CD1c-positive myeloid dendritic cell (primary cell): ENCODE results near the gene PPP1R3D.
A peak's percentile ranks its signal among the peaks of the same experiment; 100 is the strongest.

ENCODE experiments used
- DNase-seq: peaks from one replicate; pipeline ENCODE4 v3.0.0-alpha.2; 2016; ENCODE audit errors: extremely low spot score

The PPP1R3D gene

DNA sequence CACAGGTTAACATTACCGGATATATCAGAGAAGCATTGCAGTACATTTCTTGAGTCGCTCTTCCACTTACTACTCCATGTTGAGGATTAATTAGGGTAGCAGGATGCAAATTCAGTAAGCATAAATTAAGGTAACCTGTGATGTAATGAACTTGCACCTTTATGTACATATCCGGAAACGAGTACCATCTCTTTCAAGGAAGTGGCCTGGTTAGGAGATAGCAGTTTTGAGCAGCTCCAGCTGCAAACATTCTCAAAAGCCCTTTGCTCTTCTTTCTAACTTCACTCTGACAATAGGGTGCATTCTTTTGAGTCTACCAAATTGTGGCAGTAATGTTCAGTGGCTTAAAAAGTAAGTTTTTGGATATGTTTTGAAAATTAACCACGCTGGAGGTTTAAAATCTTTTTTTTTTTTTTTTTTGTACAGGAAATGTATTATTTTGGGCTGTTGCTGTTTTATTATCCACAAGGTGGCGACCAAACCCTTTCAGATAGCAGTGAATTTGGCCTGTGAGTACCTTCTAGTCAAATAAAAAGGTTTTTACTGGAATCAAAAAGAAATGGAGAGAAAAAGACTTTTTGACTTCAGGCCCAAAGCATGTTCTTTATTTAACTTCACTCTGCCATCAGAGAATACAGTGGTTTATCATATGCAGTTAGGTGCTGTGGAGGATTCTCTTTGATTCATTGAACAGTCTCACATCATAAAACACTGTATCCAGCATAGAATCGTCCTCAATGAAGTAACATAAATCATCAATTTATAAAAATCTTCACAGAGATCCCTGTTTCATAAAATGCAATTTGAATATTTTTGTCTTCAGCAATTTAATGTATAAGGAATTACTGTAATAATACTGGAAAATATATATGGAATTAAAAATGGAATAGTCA lies 9.0 kb upstream of the PPP1R3D start:
- peak; percentile 62 for DNase-seq

DNA sequence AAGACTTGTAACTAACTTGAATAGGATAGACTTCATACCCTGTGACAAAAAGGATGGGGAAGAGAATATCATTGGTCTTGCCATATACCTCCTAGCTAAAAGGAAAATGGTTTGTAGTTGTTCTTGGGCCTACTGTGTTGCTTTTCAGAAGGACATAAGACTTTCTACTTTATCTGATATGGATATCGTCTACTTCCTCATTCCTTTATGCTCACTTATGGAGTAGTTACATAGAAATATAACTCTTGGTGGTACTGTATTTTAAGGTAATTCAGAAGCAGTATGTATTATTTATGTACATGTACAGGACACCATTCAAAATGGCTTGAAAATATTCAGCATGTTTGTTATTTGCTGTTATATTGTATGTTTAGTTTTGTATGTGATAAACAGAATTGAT lies 8.1 kb upstream of the PPP1R3D start:
- DNase-seq, result peak; percentile 12

DNA sequence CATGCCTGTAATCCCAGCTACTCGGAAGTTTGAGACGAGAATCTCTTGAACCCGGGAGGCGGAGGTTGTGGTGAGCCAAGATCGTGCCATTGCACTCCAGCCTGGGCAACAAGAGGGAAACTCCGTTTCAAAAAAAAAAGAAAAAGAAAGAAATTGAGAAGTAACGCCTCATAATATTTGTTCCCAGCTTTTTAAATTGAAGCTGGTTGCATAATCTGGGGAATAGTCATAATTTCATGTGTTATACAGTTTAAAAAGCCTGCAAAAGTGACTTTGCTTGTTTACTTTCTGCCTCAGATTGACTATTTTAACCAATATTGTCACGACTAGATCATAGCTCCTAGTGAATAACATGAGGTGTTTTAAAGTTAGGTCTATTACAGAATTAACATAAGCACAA lies 7.3 kb upstream of the PPP1R3D start:
- no peak for DNase-seq

DNA sequence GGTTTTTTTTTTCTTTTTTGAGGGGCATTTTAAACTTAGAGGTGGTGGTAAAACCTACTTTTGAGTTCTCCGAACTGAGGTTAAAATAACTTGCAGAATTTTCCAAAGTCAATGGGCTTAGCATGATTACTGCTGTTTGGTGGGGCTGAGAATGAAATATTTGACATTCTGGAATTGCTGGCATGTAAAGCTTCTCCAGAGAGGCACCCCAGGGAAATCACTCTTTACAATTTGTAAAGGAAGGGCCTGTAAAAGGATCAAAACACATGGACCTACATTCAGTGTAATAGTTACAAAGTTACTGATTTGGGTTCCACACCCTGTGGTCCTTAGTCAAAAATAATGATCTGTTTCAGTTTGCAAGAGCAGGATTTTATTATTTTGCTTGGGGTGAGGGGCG lies 5.6 kb upstream of the PPP1R3D start:
- no peak for DNase-seq

DNA sequence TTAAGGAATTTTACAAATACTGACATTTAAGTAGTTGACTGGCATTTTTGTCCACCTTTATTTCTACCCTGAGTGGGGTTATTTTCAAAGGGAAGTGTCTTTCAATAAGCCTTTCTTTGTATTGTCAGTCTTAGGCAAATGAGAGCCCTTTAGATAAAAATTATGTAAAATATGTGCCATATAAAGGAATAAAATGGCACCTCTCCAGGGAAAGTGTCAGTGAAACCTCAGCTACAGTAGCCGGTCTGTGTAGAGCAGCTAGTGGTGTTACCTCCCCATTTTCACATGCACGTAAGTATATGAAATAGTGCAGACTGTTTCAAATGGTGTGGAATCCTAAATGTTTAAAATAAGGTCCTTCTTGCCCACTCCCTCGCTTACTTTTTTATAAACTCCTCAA lies 5.1 kb upstream of the PPP1R3D start:
- DNase-seq, result no peak

DNA sequence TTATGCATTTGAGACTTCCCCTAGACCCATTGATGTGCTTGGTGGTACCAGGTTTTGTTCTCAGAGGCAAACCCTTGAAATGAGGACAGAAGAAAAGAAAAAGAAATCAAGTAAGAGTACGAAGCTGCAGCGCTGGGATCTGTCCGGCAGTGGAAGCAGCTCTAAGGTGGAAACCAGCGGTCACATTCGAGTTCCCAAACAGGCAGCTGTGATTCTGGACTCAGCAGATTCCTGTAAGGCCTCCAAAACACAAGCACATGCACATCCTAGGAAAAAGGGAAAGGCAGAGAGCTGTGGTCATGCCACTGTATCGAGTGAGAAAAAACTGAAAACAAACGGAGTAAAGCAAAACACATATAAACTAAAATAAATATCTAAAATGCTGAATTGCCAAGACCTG lies 4.6 kb upstream of the PPP1R3D start:
- DNase-seq, result no peak

DNA sequence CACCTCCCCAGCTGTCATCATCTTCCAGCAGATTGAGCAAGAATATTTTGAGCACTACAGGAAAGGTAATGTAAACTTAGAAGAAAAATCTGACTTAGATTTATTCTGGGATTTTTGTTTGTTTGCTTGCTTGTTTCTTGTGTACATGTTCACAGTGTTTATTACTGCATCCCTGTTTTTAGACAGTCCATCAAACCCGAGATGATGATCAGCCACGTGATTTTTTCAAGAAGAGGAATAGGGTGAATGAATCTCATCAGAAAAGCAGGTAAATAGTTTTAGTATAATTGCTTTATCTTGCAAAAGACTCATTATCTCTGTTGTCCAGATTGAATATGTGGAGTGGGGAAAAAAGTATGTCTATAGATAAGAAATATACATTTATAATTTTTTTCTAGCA lies 2.1 kb upstream of the PPP1R3D start:
- DNase-seq, result no peak

DNA sequence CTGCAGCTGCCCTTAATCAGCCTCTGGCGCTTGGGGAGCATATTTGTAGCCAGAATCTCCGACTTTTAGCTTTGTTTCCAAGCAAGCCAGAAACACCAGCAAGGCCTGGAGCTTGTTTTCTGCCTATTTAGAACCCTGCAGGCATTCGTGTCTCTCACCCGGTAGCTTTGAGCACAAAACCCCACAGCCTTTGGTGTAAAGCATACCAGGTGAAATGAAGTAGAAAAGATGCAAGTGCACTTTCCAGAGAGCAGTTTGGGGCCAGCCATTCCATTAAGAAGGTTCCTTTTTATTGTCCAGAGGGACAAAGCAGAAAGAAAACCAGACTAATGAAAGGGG lies 820 bp upstream of the PPP1R3D start:
- no peak for DNase-seq

DNA sequence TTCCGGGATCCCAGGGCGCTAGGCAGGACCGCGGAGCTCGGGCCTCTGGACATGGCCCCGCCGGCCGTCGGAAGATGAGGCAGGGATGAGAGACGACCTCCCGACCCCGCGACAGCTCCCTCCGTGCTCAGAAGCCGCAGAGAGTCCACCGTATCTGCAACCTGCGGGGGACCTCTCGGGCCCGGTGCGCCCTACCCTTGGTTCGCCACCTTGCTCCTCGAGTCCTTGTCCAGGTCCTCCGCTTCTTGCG lies 301 bp downstream of the PPP1R3D start:
- peak; percentile 46 for DNase-seq

DNA sequence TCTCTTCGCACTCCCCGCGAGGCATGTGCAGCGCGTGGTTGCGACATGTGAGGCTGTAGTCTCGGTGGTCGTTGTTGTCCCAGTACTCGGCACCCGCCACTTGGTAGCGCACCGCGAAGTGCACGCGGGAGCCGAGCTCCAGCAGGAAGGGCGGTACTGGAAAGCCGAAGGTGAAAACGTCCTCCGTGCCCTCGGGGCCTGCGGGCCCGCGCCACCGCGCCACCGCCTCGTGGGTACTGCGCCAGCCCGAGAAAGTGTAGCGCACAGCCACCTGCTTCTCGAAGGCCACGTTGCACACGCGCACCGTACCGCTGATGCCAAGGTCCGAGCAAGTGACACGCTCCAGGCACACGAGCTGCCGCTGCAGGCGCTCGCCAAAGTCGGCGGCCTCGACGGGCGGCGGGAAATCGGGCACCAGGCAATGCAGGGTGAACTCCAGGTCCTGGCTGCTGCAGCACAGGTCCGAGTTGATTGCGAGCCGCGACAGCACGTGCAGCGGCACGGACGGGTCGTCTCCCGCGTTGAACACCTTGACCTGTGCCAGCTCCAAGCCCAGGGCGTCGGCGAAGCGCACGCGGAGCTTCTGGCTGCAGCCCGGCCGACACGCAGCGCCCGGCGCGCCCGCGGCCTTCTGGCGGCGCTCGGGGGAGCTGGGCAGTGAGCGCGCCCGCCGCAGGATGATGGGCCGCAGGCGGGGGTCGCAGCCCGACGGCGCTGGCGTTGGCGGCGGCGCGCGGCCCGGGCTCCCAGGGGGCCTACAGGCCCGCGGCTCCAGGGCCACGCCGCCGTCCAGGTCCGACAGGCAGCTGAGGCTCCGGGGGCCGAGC lies 840 bp downstream of the PPP1R3D start:
- no peak for DNase-seq

DNA sequence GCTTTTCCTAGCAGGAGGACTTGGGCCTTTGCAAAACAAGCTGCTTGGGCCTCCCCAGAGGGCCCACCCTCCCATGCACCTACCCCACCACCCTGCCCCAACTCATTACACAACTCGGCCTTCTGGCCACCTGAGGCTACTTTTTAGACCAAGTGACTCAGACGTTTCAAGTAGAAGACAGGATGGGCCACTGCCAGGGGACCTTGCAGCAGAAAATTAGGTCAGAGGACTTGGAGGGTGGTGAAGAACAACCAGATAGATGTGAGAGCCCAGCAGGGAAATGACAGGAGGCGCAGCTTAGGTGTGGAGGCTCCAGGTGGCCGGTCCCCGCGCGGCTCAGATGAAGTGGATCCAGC lies 1.4 kb downstream of the PPP1R3D start:
- DNase-seq, result no peak

DNA sequence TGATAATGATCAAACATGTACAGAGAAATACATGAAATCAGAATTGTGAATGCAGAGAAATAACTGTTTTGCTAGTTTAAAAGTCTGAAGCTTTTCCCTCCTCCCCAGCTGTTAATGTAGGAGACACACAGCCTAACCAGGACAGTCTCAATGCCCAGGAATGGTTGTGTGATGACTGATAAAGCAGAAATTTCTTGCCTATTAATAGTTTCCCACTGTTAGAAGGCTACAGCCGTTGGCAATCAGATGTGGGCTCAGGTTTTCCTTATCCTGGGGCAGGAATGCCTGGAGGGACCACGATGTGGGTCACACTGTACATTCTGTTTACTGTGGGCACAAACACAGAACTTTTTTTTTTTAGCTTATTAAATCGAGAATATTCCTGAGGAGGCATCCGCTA lies 1.9 kb downstream of the PPP1R3D start:
- DNase-seq, result no peak

DNA sequence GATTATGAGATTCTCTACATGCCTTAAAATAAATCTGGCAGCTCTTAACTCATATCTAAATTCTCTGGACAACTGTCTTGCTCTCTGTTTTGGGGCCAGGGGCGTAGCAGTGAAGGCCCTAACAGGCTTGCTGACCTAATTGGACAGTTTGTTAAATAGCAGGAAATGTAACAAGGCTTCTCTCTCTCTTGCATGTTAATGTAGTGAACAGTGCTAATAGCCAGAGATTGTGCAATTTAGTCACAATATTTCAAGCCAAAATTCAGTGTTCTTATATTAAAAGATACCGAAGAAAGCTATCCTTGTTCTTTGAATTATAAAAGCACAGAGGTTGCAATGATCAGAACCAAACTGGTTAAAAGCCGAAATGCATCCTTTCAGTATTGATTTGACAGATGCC lies 3.0 kb downstream of the PPP1R3D start:
- DNase-seq, result no peak

DNA sequence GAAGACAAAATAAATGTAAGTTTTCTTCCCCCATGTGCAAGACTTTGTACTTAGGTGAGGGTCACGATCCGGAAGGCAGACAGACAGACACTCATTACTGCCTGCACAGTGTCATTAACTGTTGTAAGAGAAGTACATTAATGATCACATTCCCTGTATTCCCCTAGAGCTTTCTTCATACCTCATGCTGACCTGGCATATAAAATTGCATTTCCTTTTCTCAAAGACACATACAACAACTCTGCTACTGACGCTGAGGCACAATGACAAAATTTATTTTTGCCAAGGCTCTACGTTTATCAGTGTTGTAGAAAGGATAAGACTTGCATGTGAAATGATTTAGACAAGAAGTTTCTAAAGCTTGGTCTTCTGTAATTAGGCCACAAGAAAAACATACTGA lies 3.7 kb downstream of the PPP1R3D start:
- no peak for DNase-seq

DNA sequence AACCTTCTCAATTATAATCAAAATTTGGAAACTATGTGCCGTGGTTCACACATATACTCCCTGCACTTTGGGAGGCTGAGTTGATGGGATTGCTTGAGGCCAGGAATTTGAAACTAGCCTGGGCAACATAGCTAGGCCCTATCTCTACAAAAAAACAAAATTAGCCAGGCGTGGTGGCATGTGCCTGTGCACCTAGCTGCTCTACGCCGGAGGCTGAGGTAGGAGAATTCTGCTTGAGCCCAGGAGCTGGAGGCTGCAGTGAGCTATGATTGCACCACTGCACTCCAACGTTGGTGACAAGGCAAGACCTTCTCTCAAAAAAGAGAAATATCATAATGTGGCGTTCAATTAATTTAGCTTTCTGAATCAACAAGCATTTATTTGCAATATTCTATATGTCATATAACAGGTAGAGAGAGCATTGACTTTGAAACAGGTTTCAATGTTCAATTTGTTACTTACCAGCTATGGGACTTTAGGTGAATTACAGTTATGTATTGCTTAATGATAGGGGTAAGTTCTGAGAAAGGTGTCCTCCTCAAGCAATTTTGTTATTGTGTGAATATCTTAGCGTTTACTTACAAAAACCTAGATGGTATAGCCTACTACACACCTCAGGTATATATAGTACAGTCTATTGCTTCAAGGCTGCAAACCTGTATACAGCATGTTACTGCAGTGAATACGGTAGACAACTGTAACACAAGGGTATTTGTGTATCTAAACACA lies 4.5 kb downstream of the PPP1R3D start:
- no peak for DNase-seq

DNA sequence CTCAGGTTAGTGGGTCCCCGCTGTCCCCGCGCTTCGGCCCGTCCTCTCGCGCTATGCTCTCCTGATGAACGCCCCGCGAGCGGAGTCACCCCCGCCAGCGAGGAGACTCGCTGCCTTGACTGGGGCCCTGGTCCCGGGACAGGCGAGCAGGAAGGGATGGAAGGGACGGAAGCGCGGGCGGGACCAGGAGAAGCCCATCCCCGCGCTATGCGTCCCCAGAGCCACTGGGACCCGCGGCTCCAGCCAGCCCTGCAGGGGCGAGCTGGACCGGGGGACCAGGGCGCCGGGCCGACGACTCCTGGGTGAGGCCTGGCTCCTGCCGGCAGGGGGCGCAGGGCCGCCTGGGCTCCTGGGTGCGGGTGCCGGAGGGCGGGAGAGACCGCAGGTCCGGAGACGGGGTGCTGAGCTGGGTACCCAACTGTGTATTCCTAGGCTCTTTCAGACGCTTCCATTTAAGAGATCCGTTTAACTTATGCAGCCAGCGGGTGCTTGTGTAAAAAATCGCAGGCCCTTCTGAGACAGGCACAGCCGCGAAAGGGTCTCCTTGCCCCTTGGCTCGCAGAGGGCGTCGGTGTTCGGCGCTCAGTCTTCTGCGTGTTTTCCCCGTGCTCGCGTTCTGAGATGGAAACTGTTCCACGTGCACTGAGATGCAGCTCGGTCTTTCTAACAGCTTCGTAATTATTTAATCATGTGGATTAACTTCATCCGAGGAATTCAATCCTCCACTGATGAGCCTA lies 6.1 kb downstream of the PPP1R3D start:
- DNase-seq, result peak; percentile 83

DNA sequence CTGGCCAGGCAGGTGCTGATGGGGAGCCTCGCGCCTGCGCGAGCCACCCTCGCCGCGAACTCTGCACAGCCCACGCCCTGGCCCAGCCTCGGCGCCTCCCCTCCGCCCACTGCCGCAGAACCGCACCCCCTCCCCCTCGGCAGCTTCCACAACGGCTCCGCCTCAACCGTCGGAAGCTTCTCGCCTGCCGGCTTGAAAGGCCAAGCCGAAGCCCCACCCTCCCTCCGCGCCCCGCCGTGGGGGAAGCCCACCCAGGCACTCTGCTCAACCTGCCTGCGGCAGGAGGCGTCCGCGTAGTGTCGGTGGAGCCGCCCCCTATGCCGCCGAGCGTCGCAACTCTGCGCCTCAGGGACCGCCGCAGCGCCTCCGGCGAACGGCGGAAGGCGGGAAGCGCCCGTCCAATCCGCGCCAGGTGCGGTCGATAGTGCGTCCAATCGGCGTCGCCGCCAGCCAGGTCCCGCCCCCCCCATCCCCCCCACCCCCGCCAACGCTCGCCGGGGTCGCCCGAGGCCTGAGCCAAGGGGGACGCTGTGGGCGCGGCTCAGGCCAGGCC lies 6.7 kb downstream of the PPP1R3D start, which contains the start of gene SYCP2:
Gene SYCP2, minus strand, starts transcription at position 342 of the 553 bp plus-strand sequence. CDS start 11,224 bp downstream, outside the sequence.
- DNase-seq, result peak; percentile 57

DNA sequence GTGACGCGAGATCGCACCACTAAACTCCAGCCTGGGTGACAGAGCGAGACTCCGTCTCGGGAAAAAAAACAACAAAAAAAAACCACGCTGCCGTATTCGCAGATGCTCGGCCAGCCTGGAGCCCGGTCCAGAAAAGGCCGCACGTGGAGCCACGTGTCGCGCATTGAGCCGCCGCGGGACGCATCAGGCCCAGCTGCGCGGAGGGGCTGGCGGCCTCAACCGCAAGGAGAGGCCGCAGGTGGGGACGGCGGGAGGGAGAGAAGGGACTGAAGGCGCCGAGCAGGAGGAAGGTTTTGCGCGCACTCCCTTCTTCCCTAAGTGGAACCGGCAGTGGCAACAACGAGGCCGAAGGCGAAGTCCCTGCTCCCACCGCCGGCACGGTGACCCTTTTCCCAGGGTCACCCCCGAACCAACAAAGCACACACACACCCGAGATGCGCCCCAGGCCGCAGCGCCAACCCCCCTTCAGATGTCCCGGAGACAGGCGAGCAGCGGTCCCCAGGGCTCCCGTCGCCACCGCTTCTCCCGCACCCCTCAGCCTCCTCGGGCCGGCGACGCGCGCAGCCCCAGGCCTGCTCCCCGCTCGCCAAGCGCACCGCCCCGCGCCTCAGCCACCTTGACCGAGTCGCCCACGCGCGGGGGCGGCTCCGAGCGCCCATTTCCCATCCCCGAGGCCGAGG lies 7.3 kb downstream of the PPP1R3D start:
- DNase-seq, result no peak

DNA sequence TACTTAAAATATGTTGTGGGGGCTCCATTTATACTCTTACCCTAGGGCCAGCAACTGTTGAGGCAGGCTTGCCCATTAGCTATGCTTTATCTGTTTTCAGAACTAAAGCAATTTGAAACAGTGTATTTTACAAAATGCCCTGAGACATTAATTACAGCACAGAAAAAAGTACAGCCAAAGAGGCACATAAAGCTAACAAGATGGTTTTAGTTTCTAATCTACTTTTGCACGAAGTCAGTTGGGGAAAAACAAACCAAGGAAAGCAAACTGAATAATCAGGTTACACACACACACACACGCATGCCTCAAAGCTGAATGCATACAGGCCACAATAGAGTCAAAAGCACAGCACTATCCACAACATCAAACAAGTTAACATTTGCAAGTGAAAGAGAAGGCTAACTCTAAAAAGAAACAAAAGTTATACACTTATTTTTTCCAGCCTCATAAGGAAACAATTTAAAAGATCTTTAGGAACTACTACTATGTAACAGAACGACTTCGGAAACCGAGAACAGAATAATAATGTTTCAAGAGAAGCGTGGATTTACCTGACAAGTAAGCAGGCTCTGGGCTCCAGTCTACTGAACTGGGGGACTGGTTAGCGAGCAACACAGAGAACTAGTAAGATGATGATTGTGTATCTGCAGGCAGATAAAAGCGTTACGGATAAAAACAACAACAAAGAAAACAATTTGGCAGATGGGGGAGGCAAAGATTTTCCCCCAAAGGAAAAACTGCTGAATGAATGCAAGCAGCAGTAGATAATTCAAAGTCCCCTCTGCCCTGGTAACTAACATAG lies 8.4 kb downstream of the PPP1R3D start:
- DNase-seq, result no peak

DNA sequence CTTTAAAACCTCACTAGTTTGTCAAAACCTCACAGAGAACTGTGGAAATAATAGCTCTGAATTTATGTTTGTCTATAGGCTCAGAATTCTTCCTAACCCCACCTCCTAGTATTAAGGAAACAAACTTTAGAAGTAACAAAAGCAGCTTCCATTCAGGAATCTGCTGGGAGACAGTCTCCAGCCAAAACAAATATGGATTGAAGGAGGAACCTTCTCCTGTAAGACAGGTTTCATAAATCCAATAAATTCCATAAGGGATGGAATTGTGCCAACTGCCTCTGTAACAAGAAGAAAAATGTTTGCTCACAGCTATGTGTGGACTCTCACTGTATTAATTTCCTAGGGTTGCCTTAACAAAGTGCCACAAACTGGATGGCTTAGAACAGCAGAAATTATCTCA lies 14.2 kb downstream of the PPP1R3D start:
- no peak for DNase-seq
